Epithelial cell of proximal tubule (primary cell): ENCODE results near the gene LRRC4C. TPM values are rescaled to one million over a fixed set of nuclear protein-coding genes. Genes with fewer than 3 reads are reported as not detected.

Source experiments
- DNase-seq: peaks from one replicate; pipeline ENCODE4 v3.0.0-alpha.2; 2011; ENCODE audit warnings: low read depth
- H3K4me3 ChIP-seq: 2 replicates; pipeline ENCODE4 v1.5.1; 2011; ENCODE audit warnings: low read depth, mild to moderate bottlenecking, low read length
- total RNA-seq: library from RNA; depleted of rRNA; stranded (reverse); fragments of >200 nt; gene quantifications from 2 replicates; pipeline ENCODE4 v1.2.3, GENCODE V29; 2015
- TF ChIP-seq, protein P1 (sequence below): conservative IDR thresholded peaks from 2 replicates; pipeline ENCODE4 v1.5.1; 2012; ENCODE audit warnings: low read depth, mild to moderate bottlenecking, low read length

Gene LRRC4C
- total RNA-seq, 1 donor from 2014 or later = 0.12 TPM

DNA sequence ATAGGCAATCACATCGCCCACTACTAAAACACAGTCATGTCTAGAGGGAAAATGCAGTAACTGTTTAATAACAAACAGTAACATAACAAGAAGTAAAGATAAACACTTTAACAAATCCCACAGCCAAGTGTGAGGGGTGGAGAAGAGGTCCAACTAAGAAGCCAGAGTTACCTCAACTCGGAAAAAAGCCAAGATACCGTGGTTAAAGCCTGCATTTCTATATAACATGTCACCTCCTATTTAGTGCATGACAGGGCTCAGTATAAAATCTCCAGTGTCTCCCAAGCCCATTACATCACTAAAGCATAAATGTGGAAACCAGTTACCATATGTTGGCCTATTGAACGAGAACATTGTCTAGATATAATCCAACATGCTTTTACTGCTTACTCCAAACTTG lies 281.7 kb downstream of the LRRC4C start:
- no peak for DNase-seq

DNA sequence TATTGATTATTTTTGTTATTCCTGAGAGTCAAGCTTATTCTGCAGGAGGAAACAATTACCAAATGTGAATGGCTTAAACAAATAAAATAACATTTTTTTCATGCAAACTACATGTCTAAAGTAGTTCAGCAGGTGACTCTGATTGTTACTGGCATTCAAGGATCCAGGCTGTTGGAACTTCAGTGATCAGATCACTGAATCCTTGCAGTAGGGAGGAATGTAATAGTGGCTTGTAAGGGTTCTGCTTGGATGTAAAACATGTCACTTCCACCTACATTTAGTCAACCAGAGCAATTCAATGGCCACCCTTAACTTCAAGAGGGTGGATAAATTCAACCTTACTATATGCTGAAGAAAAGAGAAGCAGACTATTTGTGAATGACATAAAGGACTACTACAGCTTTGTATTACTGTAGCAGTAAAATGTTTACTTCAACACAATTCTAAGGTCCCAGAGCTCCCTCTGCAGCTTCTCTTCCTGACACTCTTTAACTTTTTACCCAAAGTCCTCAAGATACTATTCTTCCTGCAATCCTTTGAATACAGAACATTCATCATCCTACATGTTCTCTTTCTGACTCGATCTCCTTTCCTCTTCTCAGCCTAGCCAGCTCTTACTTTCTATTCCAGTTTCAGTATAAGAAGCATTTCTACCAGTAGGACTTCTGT lies 284.0 kb downstream of the LRRC4C start:
- no peak overlapping the region for H3K4me3 ChIP-seq
- DNase-seq = no peak
- TF ChIP-seq, protein P1, sequence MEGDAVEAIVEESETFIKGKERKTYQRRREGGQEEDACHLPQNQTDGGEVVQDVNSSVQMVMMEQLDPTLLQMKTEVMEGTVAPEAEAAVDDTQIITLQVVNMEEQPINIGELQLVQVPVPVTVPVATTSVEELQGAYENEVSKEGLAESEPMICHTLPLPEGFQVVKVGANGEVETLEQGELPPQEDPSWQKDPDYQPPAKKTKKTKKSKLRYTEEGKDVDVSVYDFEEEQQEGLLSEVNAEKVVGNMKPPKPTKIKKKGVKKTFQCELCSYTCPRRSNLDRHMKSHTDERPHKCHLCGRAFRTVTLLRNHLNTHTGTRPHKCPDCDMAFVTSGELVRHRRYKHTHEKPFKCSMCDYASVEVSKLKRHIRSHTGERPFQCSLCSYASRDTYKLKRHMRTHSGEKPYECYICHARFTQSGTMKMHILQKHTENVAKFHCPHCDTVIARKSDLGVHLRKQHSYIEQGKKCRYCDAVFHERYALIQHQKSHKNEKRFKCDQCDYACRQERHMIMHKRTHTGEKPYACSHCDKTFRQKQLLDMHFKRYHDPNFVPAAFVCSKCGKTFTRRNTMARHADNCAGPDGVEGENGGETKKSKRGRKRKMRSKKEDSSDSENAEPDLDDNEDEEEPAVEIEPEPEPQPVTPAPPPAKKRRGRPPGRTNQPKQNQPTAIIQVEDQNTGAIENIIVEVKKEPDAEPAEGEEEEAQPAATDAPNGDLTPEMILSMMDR = no peak

More for the DNA sequence above, 281.7 kb downstream of the LRRC4C start:
- TF ChIP-seq, protein P1 = no peak
- H3K4me3 ChIP-seq = no peak overlapping the region

DNA sequence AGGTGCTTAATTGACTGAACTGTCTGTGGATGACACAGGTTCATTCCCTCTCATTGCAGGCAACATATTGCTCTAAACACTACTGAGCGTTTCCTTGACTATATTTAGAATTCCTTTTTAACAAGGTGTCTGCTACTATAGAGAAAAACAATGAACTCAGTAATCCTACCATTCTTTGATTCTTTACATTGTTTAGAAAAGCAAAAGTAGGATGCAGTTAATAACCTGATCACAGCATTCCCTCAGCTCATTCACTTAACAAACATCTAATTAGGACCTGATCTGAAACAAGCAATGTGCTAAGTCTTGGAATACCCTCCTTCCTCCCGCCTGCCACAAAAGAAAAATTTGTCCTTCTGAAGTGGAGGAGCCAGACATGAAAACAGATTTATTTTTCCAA lies 313.1 kb downstream of the LRRC4C start:
- DNase-seq = no peak
- TF ChIP-seq, protein P1 = no peak
- no peak overlapping the region for H3K4me3 ChIP-seq

DNA sequence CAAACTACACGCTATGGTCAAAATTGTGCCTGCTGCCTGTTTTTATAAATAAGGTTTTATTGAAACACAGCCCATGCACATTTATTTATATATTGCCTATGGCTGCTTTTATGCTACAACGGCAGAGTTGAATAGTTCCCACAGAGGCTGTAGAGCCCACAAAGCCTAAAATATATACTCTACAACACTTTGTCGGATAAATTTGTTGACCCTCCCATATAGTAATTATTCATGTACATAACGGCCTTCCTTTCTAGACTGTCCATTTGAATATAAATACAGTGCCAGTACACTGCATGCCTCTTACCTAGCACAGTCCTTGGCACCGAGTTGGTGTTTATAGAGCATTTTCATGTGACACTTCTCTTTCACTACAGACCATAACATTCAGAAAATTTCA lies 314.0 kb downstream of the LRRC4C start:
- TF ChIP-seq, protein P1 = no peak
- H3K4me3 ChIP-seq = no peak overlapping the region
- no peak for DNase-seq

DNA sequence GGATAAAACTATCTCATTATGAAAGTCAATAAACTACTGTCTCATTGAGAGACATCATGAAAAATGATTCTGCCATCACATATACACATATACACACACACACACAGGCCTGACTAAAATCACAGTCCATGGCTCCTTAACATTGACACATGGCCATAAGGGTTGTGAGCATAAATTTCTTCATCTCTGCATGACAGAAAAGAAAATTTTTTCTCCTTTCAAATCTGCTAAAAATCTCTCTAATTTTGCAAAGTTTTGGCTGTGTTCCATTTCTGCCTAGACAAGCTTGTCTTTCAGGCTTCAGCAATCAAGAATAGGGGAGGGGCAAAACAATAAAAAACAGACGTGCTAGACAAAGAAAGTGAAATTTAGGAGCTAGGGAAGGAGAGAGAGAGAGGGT lies 324.5 kb downstream of the LRRC4C start:
- TF ChIP-seq, protein P1 = no peak
- no peak overlapping the region for H3K4me3 ChIP-seq
- DNase-seq = no peak

DNA sequence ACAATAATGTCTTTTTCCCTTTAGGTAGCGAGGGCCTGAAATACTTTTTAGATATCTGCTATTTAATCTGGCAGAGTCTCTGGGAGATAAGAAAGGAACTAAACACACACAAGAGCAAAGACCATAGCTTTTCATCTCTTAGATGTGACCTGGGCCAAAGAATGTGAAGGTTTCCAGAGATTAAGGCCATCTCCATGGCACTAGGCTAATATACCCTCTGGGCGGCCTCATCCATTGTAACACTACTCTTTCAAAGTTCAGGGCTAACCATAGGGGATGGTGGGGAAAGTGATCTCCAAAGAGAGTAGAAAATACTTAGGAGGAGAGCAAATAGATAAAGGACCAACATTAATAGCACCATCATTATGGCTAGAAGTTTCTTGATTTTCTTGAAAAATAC lies 326.4 kb downstream of the LRRC4C start:
- TF ChIP-seq, protein P1 = no peak
- no peak for DNase-seq
- H3K4me3 ChIP-seq = no peak overlapping the region

DNA sequence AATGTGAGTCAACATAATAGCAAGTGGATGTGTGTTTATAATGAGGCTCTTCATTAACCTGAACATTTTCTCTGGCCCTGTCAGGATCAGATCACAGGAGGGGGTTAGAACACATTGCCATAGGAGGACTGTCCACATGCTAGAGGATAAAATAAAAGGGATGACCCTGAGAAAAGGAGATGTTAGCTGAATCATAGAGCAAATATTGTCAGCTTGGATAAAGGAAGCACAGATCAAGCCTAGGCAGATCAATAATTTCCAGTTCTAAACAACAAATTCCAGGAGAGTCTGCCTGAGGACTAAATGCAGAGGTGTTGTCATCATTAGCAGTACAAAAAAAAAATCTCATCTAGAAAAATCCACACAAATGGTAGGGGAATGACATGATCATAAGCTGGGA lies 337.9 kb downstream of the LRRC4C start:
- no peak overlapping the region for H3K4me3 ChIP-seq
- DNase-seq = no peak
- TF ChIP-seq, protein P1 = no peak
